Left renal cortex interstitium (tissue), 4 donors: ENCODE measurements around the gene TRERF1. TPM values are rescaled to one million over a fixed set of nuclear protein-coding genes. Genes with fewer than 3 reads are reported as not detected.

Experiments
- DNase-seq, 4 donors: peaks; one replicate each; pipeline ENCODE4 v3.0.0-alpha.2; 2013; ENCODE audit warnings: low read depth in 4 of 4, low spot score in 2 of 4, missing footprints in 1 of 4
- polyA plus RNA-seq, 4 donors: library from polyadenylated mRNA; unstranded; fragments of 120-200 nt; gene quantifications; one replicate each; pipeline ENCODE4 v1.2.1, GENCODE V29; 2013; ENCODE audit not compliant: insufficient read length in 4 of 4

Gene TRERF1
- polyA plus RNA-seq, 4 donors: 14.1 to 18.4 (median 16.0) TPM

DNA sequence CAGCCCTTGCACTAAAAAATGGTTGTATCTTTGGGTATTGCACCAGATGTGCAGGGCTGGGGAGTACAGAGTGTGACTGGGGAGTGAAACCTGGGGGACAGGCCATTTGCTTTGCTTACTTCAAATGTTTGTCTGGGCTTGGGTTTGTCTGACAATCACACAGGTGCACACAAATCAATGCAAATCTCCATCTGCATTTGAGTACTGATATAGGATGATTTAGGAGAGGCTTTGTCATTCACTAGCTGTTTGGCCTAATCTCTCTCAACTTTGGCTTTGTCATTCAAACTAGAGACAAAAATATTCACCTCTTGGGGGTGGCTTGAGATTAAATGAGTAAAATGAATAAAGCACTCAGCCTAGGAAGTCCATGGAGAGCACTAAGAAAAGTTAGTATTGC, 274.7 kb downstream of the TRERF1 start:
- DNase-seq: no peak

GRCh38 chr6:42175860-42176259, 275.9 kb downstream of the TRERF1 start:
- DNase-seq: no peak

Other genes with a start within 250 kb of the TRERF1 start
- gene MRPS10, start 234.1 kb downstream of the TRERF1 start, polyA plus RNA-seq: 10 to 100 TPM; 22.6 to 32.6 (median 30.9) TPM
- 10 to 100 TPM; 23.4 to 34.2 (median 28.8) TPM for gene UBR2, start 112.1 kb upstream of the TRERF1 start, polyA plus RNA-seq